ENCODE measurements around the gene TSPO2. TPM values are rescaled to one million over a fixed set of nuclear protein-coding genes. Genes with fewer than 3 reads are reported as not detected.
A peak's percentile ranks its signal among the peaks of the same experiment; 100 is the strongest.

The TSPO2 gene
- total and polyA plus RNA-seq, 9 of the 15 experiments (the other 6 are each of a cell fraction or from before 2014, with no cell fraction given) = not detected

DNA sequence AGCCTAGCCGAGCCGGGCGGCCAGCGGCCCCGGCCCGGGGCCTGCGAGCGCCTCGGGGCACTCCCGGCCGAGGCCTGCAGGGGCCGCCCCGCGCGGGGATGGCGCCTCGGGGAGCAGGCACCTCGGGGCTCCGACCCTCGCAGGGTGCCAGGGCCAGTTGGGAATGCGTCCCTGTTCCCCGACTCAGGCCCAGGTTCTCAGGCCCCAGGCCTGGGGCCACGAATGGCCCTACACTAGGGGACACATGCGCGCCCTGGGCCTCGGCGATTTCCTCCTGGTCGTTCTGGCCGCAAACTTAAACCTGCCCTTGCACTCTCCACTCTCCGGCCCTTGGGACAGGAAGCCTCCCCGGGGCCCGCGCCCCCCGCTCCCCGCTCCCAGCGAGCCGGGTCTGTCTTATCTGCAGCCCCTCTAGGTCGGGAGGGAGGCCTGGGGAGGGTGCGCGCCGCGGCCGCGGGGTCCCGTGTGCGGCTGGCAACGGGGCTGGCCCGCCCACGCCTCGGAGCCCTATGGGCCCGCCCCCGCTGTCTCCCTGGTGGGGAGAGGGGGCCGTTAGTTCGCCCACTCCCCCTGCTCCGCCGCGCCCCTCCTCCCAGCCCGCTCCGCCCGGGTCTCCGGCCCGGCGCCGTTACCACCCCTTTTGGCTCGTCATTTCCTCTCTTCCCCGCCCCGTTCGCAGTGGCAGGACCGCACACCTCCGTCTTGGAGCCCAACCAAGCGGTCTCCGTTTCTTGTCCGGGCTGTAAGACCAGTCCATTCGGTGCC lies 31.1 kb downstream of the TSPO2 start (continued):
- TF ChIP-seq, protein P1, sequence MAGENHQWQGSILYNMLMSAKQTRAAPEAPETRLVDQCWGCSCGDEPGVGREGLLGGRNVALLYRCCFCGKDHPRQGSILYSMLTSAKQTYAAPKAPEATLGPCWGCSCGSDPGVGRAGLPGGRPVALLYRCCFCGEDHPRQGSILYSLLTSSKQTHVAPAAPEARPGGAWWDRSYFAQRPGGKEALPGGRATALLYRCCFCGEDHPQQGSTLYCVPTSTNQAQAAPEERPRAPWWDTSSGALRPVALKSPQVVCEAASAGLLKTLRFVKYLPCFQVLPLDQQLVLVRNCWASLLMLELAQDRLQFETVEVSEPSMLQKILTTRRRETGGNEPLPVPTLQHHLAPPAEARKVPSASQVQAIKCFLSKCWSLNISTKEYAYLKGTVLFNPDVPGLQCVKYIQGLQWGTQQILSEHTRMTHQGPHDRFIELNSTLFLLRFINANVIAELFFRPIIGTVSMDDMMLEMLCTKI (IDR thresholded peaks at IDR 0.05; ENCODE audit: partially characterized antibody) = no peak
- TF ChIP-seq TAF9B (IDR thresholded peaks at IDR 0.05; ENCODE audit: partially characterized antibody) (peak; percentile 82), SMARCA5 (IDR thresholded peaks at IDR 0.05) (peak; percentile 19; the same call in 1 of the 2 replicates), ZFX (CRISPR knock-in tag; IDR thresholded peaks at IDR 0.05) (peak; percentile 98), ZNF408 (CRISPR knock-in tag; IDR thresholded peaks at IDR 0.05; ENCODE audit: low read depth) (no peak), YY1 (IDR thresholded peaks at IDR 0.05; ENCODE audit: borderline replicate concordance in 1 of 3, control insufficient read depth in 1 of 3, extremely low read depth in 1 of 3, insufficient read depth in 3 of 3, insufficient read length in 1 of 3, insufficient replicate concordance in 2 of 3, low read depth in 1 of 3, low read length in 2 of 3) (peak in 2 of 3 experiments; percentile 74 to 81), CHD4 (IDR thresholded peaks at IDR 0.05; ENCODE audit: insufficient read depth, insufficient replicate concordance, low read depth, low read length, poor library complexity, severe bottlenecking) (no peak), SLC30A9 (CRISPR knock-in tag; IDR thresholded peaks at IDR 0.05) (no peak), HDAC8 (tag; IDR thresholded peaks at IDR 0.05) (no peak), HLTF (IDR thresholded peaks at IDR 0.05) (peak; percentile 55; the same call in 1 of the 2 replicates), RBM39 (optimal IDR thresholded peaks at IDR 0.05; ENCODE audit: low read depth, low read length) (no peak), XRCC4 (IDR thresholded peaks at IDR 0.05; ENCODE audit: extremely low read depth, insufficient read depth, insufficient read length) (no peak), HIVEP1 (CRISPR knock-in tag; IDR thresholded peaks at IDR 0.05) (no peak)
- TF ChIP-seq, protein P2, sequence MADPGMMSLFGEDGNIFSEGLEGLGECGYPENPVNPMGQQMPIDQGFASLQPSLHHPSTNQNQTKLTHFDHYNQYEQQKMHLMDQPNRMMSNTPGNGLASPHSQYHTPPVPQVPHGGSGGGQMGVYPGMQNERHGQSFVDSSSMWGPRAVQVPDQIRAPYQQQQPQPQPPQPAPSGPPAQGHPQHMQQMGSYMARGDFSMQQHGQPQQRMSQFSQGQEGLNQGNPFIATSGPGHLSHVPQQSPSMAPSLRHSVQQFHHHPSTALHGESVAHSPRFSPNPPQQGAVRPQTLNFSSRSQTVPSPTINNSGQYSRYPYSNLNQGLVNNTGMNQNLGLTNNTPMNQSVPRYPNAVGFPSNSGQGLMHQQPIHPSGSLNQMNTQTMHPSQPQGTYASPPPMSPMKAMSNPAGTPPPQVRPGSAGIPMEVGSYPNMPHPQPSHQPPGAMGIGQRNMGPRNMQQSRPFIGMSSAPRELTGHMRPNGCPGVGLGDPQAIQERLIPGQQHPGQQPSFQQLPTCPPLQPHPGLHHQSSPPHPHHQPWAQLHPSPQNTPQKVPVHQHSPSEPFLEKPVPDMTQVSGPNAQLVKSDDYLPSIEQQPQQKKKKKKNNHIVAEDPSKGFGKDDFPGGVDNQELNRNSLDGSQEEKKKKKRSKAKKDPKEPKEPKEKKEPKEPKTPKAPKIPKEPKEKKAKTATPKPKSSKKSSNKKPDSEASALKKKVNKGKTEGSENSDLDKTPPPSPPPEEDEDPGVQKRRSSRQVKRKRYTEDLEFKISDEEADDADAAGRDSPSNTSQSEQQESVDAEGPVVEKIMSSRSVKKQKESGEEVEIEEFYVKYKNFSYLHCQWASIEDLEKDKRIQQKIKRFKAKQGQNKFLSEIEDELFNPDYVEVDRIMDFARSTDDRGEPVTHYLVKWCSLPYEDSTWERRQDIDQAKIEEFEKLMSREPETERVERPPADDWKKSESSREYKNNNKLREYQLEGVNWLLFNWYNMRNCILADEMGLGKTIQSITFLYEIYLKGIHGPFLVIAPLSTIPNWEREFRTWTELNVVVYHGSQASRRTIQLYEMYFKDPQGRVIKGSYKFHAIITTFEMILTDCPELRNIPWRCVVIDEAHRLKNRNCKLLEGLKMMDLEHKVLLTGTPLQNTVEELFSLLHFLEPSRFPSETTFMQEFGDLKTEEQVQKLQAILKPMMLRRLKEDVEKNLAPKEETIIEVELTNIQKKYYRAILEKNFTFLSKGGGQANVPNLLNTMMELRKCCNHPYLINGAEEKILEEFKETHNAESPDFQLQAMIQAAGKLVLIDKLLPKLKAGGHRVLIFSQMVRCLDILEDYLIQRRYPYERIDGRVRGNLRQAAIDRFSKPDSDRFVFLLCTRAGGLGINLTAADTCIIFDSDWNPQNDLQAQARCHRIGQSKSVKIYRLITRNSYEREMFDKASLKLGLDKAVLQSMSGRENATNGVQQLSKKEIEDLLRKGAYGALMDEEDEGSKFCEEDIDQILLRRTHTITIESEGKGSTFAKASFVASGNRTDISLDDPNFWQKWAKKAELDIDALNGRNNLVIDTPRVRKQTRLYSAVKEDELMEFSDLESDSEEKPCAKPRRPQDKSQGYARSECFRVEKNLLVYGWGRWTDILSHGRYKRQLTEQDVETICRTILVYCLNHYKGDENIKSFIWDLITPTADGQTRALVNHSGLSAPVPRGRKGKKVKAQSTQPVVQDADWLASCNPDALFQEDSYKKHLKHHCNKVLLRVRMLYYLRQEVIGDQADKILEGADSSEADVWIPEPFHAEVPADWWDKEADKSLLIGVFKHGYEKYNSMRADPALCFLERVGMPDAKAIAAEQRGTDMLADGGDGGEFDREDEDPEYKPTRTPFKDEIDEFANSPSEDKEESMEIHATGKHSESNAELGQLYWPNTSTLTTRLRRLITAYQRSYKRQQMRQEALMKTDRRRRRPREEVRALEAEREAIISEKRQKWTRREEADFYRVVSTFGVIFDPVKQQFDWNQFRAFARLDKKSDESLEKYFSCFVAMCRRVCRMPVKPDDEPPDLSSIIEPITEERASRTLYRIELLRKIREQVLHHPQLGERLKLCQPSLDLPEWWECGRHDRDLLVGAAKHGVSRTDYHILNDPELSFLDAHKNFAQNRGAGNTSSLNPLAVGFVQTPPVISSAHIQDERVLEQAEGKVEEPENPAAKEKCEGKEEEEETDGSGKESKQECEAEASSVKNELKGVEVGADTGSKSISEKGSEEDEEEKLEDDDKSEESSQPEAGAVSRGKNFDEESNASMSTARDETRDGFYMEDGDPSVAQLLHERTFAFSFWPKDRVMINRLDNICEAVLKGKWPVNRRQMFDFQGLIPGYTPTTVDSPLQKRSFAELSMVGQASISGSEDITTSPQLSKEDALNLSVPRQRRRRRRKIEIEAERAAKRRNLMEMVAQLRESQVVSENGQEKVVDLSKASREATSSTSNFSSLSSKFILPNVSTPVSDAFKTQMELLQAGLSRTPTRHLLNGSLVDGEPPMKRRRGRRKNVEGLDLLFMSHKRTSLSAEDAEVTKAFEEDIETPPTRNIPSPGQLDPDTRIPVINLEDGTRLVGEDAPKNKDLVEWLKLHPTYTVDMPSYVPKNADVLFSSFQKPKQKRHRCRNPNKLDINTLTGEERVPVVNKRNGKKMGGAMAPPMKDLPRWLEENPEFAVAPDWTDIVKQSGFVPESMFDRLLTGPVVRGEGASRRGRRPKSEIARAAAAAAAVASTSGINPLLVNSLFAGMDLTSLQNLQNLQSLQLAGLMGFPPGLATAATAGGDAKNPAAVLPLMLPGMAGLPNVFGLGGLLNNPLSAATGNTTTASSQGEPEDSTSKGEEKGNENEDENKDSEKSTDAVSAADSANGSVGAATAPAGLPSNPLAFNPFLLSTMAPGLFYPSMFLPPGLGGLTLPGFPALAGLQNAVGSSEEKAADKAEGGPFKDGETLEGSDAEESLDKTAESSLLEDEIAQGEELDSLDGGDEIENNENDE (IDR thresholded peaks at IDR 0.05; ENCODE audit: low read depth, low read length) = no peak

All from K562 (cell line).